ENCODE measurements around the gene ODAD4.

The ODAD4 gene

DNA sequence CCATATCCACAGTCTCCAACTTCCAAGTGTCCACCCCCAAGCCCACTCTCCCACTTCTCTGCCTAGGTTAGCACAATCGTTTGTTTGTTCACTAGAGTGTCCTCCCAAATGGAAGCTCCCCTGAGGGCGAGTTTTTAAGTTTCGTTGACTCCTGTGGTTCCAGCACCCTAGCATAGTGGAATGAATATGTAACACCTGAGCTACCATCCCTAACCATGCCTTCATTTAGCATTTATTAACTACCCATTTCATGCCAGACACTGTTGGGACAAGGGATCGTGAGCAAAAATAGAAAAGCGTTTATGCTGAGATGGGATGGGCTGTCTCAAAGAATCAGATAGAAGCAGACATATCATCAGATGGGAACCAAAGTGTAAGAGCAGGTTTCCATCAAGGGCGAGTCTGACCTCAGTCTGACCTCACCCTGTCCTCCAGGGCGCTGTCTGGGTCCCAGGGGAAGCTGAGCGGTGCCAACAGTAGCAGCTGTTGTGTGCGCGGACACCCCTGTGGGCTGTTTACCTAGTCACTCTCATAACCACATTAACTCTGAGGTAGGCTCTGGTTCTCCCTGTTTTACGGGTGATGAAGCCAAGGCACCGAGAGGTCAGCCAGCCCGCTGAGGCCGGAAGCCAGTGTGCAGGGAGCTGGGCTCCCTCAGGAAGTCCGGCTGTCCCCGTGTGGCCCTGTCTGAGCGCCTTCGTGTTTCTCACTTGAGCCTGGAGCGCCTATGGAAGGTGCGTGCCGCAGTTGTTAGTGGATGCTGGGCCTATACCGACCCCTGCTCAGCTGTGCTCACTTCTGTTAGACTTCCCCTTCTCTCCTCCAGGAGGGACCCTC lies 42.4 kb downstream of the ODAD4 start:
- no peak for DNase-seq

DNA sequence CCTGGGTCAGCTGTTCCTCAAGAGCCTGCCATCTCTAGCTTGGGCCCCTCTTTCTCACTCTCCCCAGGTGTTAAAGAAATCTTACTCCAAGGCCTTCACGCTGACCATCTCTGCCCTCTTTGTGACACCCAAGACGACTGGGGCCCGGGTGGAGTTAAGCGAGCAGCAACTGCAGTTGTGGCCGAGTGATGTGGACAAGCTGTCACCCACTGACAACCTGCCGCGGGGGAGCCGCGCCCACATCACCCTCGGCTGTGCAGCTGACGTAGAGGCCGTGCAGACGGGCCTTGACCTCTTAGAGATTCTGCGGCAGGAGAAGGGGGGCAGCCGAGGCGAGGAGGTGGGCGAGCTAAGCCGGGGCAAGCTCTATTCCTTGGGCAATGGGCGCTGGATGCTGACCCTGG lies 43.0 kb downstream of the ODAD4 start:
- no peak for DNase-seq

DNA sequence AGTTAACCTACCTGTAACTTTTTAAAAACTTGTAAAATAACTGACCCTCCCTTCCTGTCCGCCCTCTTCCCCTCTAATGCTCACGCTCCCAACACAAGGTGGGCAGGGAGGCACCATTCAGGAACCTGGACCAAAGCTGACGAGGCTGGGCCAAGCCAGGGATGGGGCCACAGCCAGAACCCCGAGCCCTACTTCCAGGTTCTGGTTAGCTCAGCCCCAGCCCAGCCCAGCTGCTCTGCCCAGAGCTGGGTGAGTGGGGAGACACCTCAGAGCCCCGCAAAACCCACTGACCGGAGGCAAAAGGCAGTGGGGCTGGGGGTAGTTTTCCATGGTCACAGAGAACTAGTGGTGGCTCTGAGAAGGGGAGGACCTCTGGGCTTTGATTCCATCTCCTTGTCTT lies 43.6 kb downstream of the ODAD4 start:
- DNase-seq, result no peak

DNA sequence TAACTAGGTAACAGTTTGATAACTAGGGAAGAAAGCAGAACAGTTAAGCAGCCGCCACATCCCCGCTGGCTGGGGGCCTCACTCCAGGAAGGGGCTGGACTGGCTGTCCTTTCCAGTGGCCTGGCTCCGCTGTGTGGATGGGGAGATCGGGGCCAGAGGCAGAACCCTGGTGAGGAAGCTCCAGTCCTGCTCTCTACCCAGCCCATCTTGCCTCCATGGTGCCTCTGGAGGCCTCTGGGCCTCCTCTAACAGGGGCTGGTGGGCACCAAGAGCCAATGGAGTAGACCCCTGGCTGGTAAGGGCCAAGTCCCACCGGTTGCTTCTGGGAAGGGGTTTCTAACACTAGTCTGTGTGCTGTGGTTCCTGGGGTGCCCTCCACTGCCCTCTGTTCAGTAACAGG lies 44.2 kb downstream of the ODAD4 start:
- DNase-seq, result no peak

DNA sequence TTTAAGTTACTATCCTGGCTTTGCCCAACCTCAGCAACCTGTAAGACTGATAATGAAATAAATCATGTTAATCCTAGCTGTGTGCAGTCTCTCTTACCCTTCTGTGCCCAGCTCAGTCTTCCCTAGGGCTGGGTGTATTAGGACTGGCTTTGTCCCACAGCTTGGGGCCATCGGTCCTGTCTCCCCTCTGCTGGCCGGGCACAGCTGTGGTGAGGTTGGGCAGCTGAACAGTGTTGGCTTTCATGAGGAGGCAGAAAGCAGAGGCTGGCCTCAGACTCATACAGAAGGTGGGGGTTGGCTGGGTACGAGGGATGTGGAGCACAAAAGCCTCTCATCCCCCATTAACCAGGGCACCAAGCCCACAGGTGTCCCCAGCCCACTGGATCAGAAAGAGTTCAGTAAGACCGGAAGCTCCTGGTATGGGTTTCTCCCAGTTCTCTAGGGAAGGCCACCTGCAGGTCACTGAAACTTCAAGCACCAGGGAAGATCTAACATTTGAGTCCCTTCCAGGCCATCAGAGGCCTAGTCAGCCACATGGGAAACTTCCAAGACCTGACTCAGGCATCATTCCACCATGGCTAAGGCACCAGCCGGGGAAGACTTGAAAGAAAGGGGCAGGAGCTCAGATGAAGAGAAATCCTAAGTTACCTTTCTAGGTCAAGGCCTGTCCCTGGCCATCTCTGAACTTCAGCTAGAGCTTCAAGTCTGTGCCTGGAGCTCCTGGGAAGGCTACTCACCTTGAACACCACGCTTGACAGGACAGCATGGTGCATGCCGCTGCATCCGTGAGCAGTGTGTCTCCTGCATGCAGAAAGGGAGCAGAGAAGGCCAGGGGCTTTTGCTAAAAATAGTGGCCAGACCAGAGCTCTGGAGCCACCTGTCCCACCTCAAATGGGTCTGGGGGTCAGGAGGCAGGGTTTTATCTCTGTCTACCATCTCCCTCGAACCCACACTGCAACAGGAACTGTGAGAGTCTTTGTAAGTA lies 45.0 kb downstream of the ODAD4 start:
- DNase-seq, result no peak

DNA sequence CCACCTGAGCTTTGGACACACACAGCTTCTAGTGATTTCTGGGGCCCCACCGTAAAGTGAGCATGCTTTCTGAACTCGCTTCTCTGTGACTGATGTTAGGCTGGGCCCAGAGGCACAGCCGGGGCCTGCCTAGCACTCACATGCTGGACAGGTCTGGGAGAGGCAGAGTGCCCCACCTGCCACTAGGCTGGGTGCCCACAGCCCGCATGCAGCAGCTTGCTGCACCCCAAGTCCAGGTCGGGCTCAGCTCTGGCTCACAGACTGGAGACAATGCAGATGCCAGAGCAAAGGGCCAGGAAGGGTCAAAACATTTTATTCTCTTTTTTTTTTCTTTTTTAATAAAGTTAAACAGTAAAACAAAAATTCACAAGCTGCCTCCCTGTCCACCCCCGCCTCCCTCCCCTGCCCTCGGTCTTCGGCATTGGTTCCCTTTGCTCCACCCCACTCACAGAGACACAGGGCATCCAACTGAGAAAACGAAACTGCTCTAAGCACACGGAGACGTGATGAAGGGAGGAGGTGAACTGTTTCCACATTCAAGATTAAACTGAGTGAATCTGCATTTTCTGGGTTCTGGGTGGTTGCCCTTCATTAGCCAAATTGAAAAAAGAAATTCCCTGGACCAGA lies 45.8 kb downstream of the ODAD4 start:
- no peak for DNase-seq

DNA sequence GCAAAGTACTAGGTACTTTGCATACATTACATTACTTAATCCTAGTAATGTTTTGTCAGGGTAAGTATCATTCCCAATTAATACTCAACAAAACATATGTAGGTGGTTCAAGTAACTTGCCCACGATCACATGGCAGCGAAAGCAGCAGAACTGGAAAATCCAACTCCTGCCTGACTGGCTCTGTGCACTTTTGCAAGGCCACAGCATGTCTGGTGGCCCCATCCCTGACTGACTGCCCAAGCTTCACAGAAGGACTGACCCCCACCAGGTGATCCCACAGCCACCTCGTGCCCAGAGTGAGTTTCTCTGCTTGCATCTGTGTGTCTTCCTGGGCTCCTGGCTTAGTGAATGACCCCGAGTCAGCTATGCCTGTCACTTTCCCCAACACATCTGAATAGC lies 47.6 kb downstream of the ODAD4 start:
- no peak for DNase-seq

DNA sequence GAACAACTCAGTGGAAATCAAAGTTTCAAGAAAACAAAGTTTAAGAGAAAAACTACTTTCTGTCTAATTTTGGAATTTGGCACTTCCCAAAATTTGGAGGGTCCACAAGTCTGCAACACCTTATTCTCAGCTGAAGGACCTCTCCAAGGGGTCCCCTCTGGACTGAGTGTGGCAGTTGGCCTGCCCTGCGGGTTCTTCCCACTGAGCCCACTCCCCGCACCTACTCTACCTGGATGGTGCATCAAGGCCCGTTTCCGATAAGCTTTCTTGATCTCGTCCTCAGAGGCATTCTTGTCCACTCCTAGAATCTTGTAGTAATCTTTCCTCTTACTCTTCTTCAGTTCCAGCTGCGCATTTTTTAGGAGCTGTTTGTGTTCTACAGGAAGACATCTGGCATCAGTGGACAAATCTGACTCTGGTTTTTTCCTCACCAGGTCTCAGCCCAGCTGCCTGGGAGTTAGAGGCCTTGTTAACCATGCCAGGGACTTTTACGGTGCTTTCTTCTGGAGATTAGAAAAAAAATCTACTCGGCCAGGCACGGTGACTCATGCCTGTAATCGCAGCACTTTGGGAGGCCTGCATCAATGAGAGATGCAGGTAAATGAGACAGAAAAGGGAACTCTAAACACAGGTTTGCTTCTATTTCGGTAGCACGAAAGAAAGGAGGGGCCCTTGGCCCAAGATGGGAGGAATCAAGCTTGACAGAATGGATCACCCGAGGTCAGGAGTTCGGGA lies 51.8 kb downstream of the ODAD4 start:
- no peak for DNase-seq

DNA sequence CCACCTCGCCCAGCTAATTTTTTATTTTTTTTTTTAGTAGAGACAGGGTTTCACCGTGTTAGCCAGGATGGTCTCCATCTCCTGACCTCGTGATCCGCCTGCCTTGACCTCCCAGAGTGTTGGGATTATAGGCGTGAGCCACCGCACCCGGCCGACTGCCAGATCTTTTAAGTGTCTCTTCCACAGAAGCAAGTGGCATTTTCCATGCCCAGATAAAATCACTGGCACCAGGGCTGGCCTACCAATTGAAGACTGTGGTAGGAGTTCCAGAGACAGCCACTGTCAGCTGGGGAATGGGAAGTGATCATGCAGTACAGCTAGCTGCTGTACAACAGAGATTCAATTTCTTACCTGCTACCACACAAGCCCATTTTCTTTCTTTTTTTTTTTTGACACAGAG lies 54.0 kb downstream of the ODAD4 start:
- DNase-seq, result no peak

DNA sequence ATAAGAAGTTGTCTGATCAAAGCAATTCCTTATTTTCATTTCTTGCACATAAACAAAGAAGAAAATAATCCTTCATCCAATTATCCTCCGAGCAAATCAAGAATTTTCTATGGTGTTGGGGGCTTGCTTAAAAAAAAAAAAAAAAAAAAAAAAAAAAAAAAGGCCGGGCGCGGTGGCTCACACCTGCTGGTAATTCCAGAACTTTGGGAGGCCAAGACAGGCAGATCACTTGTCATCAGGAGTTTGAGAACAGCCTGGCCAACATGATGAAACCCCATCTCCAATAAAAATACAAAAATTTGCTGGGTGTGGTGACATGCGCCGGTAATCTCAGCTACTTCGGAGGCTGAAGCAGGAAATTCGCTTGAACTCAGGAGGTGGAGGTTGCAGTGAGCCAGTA lies 55.5 kb downstream of the ODAD4 start:
- DNase-seq, result no peak

DNA sequence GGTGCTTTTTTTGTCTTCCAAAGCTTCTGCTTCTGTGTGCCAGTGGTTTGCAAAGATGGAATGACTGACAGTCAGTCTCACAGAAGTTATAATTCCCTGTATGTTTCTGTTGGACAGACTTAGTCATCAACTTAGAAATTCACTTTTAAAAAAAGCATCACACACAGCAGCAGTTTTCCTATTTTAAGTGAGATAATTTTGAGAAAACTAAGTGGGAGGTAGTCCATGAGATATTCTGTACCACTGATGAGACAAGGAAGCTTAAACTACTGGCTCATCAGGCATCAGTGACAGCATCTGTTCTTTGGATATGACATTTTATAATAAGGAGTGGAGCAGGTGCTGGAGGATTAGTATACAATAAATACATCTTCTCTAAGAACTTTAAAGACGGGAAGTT lies 56.2 kb downstream of the ODAD4 start:
- no peak for DNase-seq

DNA sequence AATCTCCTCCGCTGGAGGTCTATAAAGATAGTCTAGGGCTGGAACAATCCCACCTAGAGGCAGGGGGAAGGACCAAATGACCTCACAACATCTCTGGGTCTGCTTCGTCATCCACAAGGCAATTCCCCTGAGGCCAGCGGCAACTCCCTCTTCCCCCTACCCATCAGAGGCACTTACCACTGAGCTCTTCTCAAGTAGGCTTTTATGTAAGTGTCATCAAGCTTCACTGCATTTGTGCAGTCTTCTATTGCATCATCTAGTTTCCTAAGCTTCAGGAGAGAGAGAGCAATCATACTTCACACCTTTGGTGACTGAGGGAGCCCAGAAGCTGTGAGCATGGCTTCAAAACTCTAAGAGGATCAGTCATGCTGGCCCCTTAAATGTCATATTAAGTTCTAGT lies 57.2 kb downstream of the ODAD4 start:
- DNase-seq, result no peak

DNA sequence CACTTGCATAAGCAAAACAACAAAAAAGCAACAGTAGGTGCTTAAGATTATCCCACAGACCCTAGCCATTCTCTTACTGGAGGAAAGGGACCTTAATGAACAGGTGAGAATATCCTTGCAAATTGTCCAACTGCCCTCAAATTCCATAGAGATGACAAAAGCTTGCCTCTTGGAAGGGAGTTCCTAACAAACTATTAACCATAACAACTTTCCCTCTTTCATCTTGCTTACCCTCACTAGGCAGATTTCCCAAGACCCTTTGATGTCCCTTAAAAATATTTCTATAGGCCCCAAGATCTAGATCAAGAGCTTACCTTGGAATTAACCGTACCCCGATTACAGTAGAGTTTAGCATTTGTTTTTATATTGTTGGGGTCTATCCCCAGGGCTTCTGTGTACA lies 58.0 kb downstream of the ODAD4 start:
- DNase-seq, result no peak

DNA sequence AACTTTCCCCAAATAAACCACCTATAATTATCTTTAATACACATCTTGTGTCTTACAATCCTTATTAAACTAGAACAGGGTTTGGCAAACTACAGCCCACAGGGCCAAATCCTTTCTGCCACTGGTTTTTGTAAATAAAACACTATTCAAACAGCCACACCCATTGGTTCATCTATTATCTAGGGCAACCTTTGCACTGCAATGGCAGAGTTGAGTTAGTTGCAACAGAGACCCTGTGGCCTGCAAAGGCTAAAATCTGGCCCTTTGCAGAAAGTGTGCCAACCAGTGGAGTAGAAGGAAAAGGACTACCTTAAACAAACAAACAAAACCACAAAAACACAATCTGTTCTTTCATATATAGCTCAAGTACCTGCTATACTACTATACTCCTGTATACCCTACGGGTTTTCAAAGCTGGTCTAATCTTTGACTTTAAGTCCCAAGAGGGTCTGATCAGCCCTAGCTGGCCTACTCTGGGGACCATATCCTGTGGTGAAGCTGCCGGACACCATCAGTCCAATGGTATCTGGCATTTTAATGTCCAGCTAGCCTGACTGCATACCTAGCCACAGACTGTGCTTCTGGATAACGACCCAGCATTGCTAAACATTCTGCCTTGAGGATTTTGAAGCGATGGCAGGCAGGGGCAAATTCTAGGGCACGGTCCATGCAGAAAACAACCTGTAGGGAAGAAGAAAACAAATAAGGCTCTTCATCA lies 59.4 kb downstream of the ODAD4 start:
- DNase-seq, result no peak

DNA sequence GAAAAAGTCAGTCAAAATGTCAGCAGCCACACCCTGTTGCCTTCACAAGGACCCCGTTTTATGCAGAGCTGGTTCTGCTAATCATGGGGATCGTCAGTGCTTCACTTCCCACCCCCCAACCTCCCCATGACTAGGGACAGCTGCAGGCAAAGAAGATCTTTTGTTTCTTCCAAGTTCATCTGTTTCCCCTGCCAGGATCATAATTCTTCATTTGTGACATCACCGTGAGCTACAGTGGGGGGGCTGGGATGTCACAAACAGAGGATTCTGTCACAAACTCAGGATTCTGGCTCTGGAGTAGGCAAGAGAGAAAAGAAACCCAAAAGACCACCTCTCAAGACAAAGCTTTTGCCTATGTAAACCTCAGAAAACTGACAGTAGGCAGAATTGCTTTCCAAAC lies 62.2 kb downstream of the ODAD4 start:
- DNase-seq, result no peak

DNA sequence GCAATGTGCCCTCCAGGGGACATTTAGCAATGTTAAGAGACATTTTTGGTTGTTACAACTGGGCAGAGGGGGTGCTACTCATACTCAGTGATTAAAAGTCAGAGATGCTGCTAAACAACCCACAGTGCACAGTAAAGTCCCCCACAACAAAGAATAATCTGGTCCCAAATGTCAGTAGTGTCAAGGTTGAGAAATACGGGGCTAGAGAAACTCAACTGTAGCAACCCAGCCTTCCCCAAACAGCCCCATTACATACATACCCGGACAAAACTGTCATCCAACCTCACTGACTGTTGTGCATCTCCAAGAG lies 66.4 kb downstream of the ODAD4 start:
- no peak for DNase-seq

DNA sequence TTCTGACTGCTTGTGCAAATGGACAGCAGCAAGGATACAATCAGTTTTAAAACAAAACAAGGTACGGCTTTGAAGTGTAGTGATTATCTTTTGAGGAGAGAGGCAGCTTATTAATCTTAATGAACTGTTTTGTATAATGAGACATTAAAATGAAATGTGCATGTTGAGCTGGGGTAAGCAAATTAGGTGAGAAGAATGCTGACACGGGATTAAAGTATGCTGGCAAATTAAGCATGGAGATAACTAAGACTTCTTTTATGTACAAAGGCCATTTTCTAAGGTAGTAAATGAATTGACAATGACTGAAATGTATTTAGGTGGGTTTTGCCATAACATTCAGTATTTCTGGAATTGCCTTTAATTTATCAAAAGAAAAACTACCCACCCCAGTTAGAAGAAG lies 68.1 kb downstream of the ODAD4 start:
- no peak for DNase-seq

DNA sequence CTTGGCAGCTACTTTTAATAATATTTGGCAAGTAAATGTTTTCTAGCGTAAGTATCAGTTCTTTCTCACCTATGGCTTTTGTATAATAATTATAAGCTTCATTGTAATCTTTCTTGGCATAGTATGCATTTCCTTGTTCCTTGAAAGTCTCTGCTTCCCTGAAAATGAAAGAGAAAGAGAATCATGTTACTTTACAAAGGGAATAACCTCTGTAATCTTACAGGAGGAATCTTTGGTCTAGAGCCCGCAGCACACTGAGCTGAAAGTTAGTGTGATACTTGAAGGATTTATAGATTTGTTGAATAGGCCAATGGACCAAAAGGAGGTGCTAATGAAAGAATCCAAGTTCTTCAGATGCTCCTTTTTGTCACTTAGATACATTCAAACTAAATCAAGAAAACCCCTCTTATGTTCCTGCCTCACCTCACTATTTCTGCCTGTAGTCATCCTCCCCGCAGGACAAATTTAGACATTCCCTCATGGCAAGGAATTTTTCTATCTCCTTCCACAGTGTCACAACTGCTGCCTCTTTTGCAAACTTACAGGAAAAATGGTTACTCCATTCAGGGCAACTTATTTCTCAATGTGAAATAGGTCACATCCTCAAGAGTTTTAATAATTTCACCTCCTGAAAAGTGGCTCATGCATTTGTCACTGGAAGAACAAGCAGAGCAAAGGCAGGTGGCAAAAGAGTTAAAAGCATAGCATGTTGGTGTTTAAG lies 70.2 kb downstream of the ODAD4 start:
- DNase-seq, result no peak

DNA sequence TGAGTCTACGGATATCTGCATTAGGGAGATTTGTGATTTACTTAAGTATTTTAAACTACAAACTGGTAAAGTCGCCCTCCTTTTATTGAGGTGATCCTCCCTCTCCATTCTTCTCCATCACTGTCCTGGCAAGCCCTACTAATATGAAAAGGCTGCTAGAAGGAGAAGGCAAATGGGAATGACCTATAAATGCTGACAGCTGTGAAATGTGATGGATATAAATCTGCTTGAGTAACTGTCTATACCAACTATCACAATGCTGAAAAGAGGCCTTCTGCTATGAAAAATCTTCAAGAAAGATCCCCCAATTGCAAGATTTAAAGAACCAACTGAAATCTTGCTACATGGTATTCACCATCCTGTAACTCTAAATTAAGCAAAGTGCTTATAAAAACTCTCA lies 71.3 kb downstream of the ODAD4 start:
- no peak for DNase-seq

DNA sequence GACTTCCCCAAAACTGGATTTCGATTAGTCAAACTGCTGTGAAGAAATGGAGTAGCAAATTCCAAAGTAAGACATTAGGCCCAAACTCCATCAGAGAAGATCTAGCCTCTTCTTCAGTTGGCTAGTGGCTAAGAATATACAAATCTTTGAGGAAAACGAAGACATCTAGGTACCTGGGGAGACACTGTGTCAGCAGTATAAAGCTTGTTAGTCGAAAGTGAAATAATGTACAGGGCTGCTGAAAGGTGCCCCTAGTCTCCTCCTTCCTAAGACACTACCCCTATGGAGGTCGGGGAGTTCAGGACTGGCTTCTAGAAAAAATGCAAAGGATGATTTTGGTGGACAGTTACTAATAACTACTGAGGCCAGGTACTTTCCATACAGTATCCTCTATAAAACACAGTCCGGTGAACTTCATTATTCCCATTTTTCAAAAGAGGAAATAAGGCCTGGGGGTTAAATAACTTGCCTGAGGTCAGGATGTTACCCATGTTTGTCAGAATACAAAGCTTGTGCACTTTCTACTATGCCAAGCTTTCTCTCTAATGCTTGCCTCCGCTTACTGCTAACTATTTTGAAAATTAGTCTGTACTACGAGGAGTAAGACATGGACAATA lies 71.9 kb downstream of the ODAD4 start:
- no peak for DNase-seq

DNA sequence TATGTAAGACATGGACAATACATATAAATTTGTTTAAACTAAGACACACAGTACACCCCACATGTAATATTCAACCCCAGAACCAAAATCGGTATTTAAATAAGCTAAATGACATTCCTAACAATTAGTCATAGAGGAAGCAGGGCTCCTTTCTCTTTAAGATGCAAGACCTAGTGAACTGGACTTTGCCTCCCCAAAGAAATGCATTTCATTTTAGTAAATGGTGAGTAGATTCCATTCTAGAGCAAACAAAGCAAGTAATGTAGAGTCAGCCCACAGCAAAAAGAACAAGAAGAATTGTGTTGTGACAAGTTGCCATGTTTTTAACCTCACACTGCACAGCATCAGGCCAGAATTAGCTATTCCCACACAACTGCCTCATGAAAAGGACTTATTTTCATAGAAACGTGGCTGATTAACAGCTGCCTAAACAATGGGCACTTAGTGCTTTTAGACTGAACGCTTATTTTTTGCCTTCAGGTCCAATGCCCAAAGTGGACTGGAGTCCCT lies 72.4 kb downstream of the ODAD4 start:
- no peak for DNase-seq
